ENCODE measurements around the gene COPS3.

COPS3 gene

GRCh38 chr17:17235212-17236174 lies 45.6 kb downstream of the COPS3 start:
- TF ChIP-seq TCF12 (IDR thresholded peaks at IDR 0.05; ENCODE audit: low read depth), result no peak
- TF ChIP-seq EGR1 (IDR thresholded peaks at IDR 0.05), result no peak
- no peak for TF ChIP-seq YY1 (IDR thresholded peaks at IDR 0.05; ENCODE audit: low read depth)
- TF ChIP-seq CEBPB (IDR thresholded peaks at IDR 0.05), result no peak
- no peak for TF ChIP-seq RAD21 (IDR thresholded peaks at IDR 0.05; ENCODE audit: low read depth)
- no peak for TF ChIP-seq USF1 (IDR thresholded peaks at IDR 0.05)
- no peak for TF ChIP-seq ZBTB7A (IDR thresholded peaks at IDR 0.05; ENCODE audit: low read depth)
- no peak for TF ChIP-seq REST (IDR thresholded peaks at IDR 0.05; ENCODE audit: low read depth)

- TF ChIP-seq YY1 (IDR thresholded peaks at IDR 0.05; ENCODE audit: low read depth) (no peak), CREB1 (IDR thresholded peaks at IDR 0.05; ENCODE audit: low read depth) (no peak), EGR1 (IDR thresholded peaks at IDR 0.05) (no peak), TCF12 (IDR thresholded peaks at IDR 0.05; ENCODE audit: low read depth) (no peak), TEAD4 (IDR thresholded peaks at IDR 0.05) (no peak), RAD21 (IDR thresholded peaks at IDR 0.05; ENCODE audit: low read depth) (no peak), EP300 (IDR thresholded peaks at IDR 0.05; ENCODE audit: borderline replicate concordance) (no peak), NFIC (IDR thresholded peaks at IDR 0.05) (no peak), MAX (IDR thresholded peaks at IDR 0.05) (no peak), CEBPB (IDR thresholded peaks at IDR 0.05) (no peak), TAF1 (IDR thresholded peaks at IDR 0.05; ENCODE audit: low read depth) (no peak), FOXM1 (IDR thresholded peaks at IDR 0.05; ENCODE audit: borderline replicate concordance, low read depth) (no peak), USF1 (IDR thresholded peaks at IDR 0.05) (no peak), REST (IDR thresholded peaks at IDR 0.05; ENCODE audit: low read depth) (no peak)
These were observed 48.8 kb downstream of the COPS3 start for GRCh38 chr17:17232303-17232621.

DNA sequence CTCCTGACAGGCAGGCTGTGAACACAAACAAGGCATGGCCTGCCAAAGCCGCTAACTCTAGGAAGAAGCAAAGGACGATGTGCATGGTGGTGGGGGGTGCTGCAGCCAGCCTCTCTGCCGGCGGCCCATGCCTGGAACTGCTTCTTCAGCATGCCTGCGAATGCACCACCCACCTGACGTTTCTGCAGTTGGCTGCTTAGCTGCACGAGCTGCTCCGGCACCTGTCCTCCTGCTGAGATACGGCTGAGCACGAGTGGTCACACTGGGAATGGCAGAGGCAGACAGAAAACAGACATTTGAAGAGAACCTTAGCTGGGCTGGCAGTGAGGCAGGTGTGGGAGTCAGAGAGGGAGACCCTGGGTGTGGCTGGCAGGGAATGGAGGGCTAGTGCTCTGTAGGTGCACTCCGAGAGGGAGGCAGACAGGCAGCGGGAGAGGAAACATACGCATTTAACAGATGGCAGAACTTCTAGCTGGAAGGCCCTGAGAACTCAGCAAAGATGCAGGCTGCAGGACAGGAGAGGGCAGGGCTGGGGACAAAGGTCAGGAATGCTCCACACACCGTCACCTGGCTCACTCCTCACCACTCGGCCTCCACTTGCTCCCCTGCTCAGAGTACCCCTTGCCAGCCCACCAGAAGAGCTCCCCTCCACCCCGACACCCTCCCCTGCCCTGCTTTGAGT lies 49.3 kb downstream of the COPS3 start:
- no peak for TF ChIP-seq CEBPB (IDR thresholded peaks at IDR 0.05)
- no peak for TF ChIP-seq EP300 (IDR thresholded peaks at IDR 0.05; ENCODE audit: borderline replicate concordance)
- TF ChIP-seq NFIC (IDR thresholded peaks at IDR 0.05), result no peak
- TF ChIP-seq YY1 (IDR thresholded peaks at IDR 0.05; ENCODE audit: low read depth), result no peak
- no peak for TF ChIP-seq RAD21 (IDR thresholded peaks at IDR 0.05; ENCODE audit: low read depth)
- no peak for TF ChIP-seq ZBTB7A (IDR thresholded peaks at IDR 0.05; ENCODE audit: low read depth)
- no peak for TF ChIP-seq TAF1 (IDR thresholded peaks at IDR 0.05; ENCODE audit: low read depth)
- TF ChIP-seq EGR1 (IDR thresholded peaks at IDR 0.05), result no peak
- TF ChIP-seq CREB1 (IDR thresholded peaks at IDR 0.05; ENCODE audit: low read depth), result no peak
- TF ChIP-seq TCF12 (IDR thresholded peaks at IDR 0.05; ENCODE audit: low read depth), result no peak
- TF ChIP-seq USF1 (IDR thresholded peaks at IDR 0.05), result no peak
- TF ChIP-seq TEAD4 (IDR thresholded peaks at IDR 0.05), result no peak
- no peak for TF ChIP-seq MAX (IDR thresholded peaks at IDR 0.05)
- TF ChIP-seq FOXM1 (IDR thresholded peaks at IDR 0.05; ENCODE audit: borderline replicate concordance, low read depth), result no peak

DNA sequence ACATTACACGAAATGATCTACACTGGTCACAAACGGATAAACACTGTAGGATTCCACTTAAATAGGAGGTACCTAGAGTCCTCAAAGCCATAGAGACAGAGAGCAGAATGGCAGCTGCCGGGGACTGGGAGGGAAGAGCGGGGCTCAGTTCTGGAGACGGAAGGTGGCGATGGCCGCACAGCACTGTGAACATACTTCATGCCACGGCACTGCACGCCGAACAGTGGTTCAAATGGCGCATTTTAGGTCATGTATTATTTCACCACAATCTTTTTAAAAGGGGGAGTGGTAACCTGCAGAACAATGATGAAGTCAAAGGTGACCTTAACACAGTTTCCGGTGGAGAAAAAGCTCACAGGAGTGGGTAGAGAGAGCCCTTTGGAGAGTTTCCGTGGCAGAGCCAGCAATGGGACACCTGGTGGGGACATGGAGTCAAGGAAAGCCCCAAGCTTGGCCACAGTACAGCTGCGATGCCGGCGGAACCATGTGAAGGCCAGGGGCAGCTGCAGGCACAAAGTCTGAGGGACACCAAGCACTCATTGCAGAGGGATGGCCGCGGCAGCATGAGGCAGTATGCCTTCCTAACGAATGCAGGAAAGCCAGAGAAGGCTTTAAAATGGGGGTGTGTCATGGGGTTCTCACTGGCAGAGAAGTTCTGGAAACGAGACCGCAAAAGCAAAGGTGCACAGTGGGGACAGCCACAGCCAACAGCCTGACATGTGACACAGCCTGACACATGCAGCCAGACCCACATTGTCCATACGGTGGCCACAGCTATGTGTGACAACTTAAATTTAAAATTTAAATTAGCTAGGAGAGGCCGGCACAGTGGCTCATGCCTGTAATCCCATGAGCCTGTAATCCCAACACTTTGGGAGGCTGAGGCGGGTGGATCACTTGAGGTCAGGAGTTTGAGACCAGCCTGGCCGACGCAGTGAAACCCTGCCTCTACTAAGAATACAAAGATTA lies 51.3 kb downstream of the COPS3 start:
- no peak for TF ChIP-seq EP300 (IDR thresholded peaks at IDR 0.05; ENCODE audit: borderline replicate concordance)
